Fibroblast of lung (primary cell): ENCODE data around the gene TLL1. TPM values are rescaled to one million over a fixed set of nuclear protein-coding genes. Genes with fewer than 3 reads are reported as not detected.

Experiments
- DNase-seq, 2 donors: peaks; one replicate each; pipeline versions ENCODE4 v3.0.0 to v3.0.0-alpha.2; 2010; ENCODE audit warnings: low read depth in 2 of 2
- H2AFZ ChIP-seq: 2 replicates; pipeline ENCODE4 v1.5.1; 2012; ENCODE audit warnings: low read length, control low read depth, inconsistent platforms
- H3K27ac ChIP-seq: 2 replicates; pipeline ENCODE4 v1.5.1; 2011; ENCODE audit warnings: low read length, control low read depth; ENCODE audit not compliant: insufficient read depth
- H3K27me3 ChIP-seq: 2 replicates; pipeline ENCODE4 v1.5.1; 2011; ENCODE audit warnings: mild to moderate bottlenecking, low read length; ENCODE audit not compliant: control insufficient read depth, insufficient read depth
- H3K36me3 ChIP-seq: 2 replicates; pipeline ENCODE4 v1.5.1; 2011; ENCODE audit warnings: low read length; ENCODE audit not compliant: control insufficient read depth, insufficient read depth
- H3K4me1 ChIP-seq: 2 replicates; pipeline ENCODE4 v1.5.1; 2011; ENCODE audit warnings: low read length; ENCODE audit not compliant: control insufficient read depth, insufficient read depth; ENCODE audit errors: extremely low read depth
- H3K4me2 ChIP-seq: 2 replicates; pipeline ENCODE4 v1.5.1; 2011; ENCODE audit warnings: low read length, control low read depth; ENCODE audit not compliant: insufficient read depth; ENCODE audit errors: extremely low read depth
- H3K4me3 ChIP-seq, 4 experiments: fragments of 200-600 bp in 1 of 4; sonication (generic) in 1 of 4; replicated peaks in 1 of 4; 2 replicates each; pipeline ENCODE4 v1.5.1; 2011 to 2016; ENCODE audit warnings: low read length in 4 of 4, low read depth in 3 of 4, mild to moderate bottlenecking in 3 of 4, control low read depth in 2 of 4, inconsistent platforms in 1 of 4, mixed read lengths in 1 of 4; ENCODE audit not compliant: insufficient read depth in 1 of 4; ENCODE audit errors: control extremely low read depth in 1 of 4
- H3K79me2 ChIP-seq: 2 replicates; pipeline ENCODE4 v1.5.1; 2012; ENCODE audit warnings: mild to moderate bottlenecking, low read length, inconsistent platforms; ENCODE audit not compliant: control insufficient read depth, insufficient read depth
- H3K9ac ChIP-seq: 2 replicates; pipeline ENCODE4 v1.5.1; 2011; ENCODE audit warnings: mild to moderate bottlenecking, low read length, control low read depth; ENCODE audit not compliant: insufficient read depth
- H3K9me3 ChIP-seq: 2 replicates; pipeline ENCODE4 v1.5.1; 2012; ENCODE audit warnings: low read depth, low read length; ENCODE audit not compliant: control insufficient read depth, insufficient read depth
- H4K20me1 ChIP-seq: 2 replicates; pipeline ENCODE4 v1.5.1; 2011; ENCODE audit warnings: low read length; ENCODE audit not compliant: control insufficient read depth, insufficient read depth; ENCODE audit errors: extremely low read depth
- EZH2 ChIP-seq: IDR thresholded peaks from 2 replicates; pipeline ENCODE4 v1.5.1; 2012; ENCODE audit warnings: low read length, control low read depth, mild to moderate bottlenecking; ENCODE audit errors: missing control alignments
- polyA plus RNA-seq, 2 donors: library from polyadenylated mRNA; depleted of rRNA in 1 of 2; stranded (reverse) in 1 of 2; unstranded in 1 of 2; fragments of >200 nt; gene quantifications; 2 replicates each; pipeline ENCODE4 v1.2.1, GENCODE V29; 2011 to 2012; ENCODE audit warnings: missing spikeins in 1 of 2
- total RNA-seq: library from RNA; depleted of rRNA; stranded (reverse); fragments of >200 nt; gene quantifications from 2 replicates; pipeline ENCODE4 v1.2.1, GENCODE V29; 2014
- TF ChIP-seq, protein P1 (sequence below), 2 donors: IDR thresholded peaks in 1 of 2; conservative IDR thresholded peaks in 1 of 2; 1 replicate in 1 of 2; 2 replicates in 1 of 2; pipeline ENCODE4 v1.5.1; 2011 to 2012; ENCODE audit warnings: low read length in 2 of 2, control low read depth in 1 of 2, inconsistent platforms in 1 of 2, low read depth in 1 of 2, mild to moderate bottlenecking in 1 of 2

The TLL1 gene
- total and polyA plus RNA-seq, 2 donors (not counting 1 experiment from before 2014, with no cell fraction given) = 0.33 to 2.7 TPM

DNA sequence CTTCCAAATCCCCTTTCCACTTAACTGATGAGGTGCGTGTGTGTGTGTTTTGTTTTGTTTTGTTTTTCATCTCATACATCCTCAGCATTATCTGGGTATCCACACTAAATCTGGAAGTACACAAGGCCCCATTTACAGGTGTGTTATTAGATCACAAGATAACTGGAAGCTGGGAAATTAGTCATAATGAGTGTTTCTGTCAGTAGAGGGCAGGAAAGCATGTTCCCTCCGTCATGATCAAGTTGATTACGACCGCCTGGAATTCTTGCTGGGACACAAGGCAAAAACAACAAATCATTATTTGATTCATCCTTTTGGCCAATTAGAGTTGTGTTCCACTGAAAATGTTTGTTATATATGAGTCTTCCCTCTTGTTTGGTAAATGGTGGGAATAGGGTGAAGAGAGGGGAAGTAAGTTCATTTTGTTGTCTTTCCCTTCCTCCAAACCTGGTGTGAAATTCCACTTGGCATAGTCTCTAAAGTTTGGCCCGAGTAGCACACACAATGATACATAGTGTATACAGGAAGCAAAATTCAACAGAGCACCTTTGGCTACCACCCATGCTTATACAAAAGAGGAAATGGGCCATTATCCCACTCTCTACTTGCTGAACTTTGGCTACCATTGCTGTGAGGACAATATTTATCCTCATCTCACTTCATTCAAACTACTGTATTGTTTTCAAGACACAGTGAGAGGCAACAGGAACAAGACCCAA is 33.3 kb upstream of the TLL1 start:
- no peaks in the 10 kb centered on the region for H3K4me1 ChIP-seq
- no peak overlapping the region for H3K4me3 ChIP-seq
- H3K9ac ChIP-seq = no peak overlapping the region
- H3K4me2 ChIP-seq = no peak overlapping the region
- DNase-seq = no peak
- no peaks in the 10 kb centered on the region for H4K20me1 ChIP-seq
- H3K27ac ChIP-seq = no peak overlapping the region
- H3K36me3 ChIP-seq = no peaks in the 10 kb centered on the region
- H3K9me3 ChIP-seq = no peaks in the 10 kb centered on the region
- no peaks in the 10 kb centered on the region for H3K79me2 ChIP-seq
- no peak for TF ChIP-seq EZH2
- TF ChIP-seq, protein P1, sequence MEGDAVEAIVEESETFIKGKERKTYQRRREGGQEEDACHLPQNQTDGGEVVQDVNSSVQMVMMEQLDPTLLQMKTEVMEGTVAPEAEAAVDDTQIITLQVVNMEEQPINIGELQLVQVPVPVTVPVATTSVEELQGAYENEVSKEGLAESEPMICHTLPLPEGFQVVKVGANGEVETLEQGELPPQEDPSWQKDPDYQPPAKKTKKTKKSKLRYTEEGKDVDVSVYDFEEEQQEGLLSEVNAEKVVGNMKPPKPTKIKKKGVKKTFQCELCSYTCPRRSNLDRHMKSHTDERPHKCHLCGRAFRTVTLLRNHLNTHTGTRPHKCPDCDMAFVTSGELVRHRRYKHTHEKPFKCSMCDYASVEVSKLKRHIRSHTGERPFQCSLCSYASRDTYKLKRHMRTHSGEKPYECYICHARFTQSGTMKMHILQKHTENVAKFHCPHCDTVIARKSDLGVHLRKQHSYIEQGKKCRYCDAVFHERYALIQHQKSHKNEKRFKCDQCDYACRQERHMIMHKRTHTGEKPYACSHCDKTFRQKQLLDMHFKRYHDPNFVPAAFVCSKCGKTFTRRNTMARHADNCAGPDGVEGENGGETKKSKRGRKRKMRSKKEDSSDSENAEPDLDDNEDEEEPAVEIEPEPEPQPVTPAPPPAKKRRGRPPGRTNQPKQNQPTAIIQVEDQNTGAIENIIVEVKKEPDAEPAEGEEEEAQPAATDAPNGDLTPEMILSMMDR (conservative IDR thresholded peaks at IDR 0.05 in 1 of 2, IDR thresholded peaks at IDR 0.05 in 1 of 2; ENCODE audit: low read depth in 1 of 2, low read length in 2 of 2) = no peak
- H3K27me3 ChIP-seq = no peaks in the 10 kb centered on the region
- no peak overlapping the region for H2AFZ ChIP-seq

GRCh38 chr4:165842684-165843083 is 30.4 kb upstream of the TLL1 start:
- no peaks in the 10 kb centered on the region for H3K36me3 ChIP-seq
- no peak overlapping the region for H3K4me2 ChIP-seq
- TF ChIP-seq, protein P1 (conservative IDR thresholded peaks at IDR 0.05 in 1 of 2, IDR thresholded peaks at IDR 0.05 in 1 of 2; ENCODE audit: low read depth in 1 of 2, low read length in 2 of 2) = no peak
- TF ChIP-seq EZH2 = no peak

GRCh38 chr4:165844161-165844560 is 28.9 kb upstream of the TLL1 start:
- no peaks in the 10 kb centered on the region for H3K27me3 ChIP-seq
- no peak overlapping the region for H3K9ac ChIP-seq
- no peaks in the 10 kb centered on the region for H4K20me1 ChIP-seq
- TF ChIP-seq EZH2 = no peak
- TF ChIP-seq, protein P1 (conservative IDR thresholded peaks at IDR 0.05 in 1 of 2, IDR thresholded peaks at IDR 0.05 in 1 of 2; ENCODE audit: low read depth in 1 of 2, low read length in 2 of 2) = no peak
- no peaks in the 10 kb centered on the region for H3K79me2 ChIP-seq
- no peaks in the 10 kb centered on the region for H3K4me1 ChIP-seq
- no peak overlapping the region for H3K27ac ChIP-seq
- H3K36me3 ChIP-seq = no peaks in the 10 kb centered on the region
- H2AFZ ChIP-seq = no peak overlapping the region
- no peak overlapping the region for H3K4me3 ChIP-seq
- H3K4me2 ChIP-seq = no peak overlapping the region
- no peak for DNase-seq
- H3K9me3 ChIP-seq = no peaks in the 10 kb centered on the region

More at GRCh38 chr4:165842684-165843083, 30.4 kb upstream of the TLL1 start:
- no peak overlapping the region for H3K9ac ChIP-seq
- H3K27ac ChIP-seq = no peak overlapping the region
- H2AFZ ChIP-seq = no peak overlapping the region
- no peaks in the 10 kb centered on the region for H3K9me3 ChIP-seq
- no peak overlapping the region for H3K4me3 ChIP-seq
- H3K4me1 ChIP-seq = no peaks in the 10 kb centered on the region
- H3K27me3 ChIP-seq = no peaks in the 10 kb centered on the region
- H3K79me2 ChIP-seq = no peaks in the 10 kb centered on the region
- no peak for DNase-seq
- no peaks in the 10 kb centered on the region for H4K20me1 ChIP-seq
